Measurements from ENCODE around the gene PAPOLA.

Gene PAPOLA

DNA sequence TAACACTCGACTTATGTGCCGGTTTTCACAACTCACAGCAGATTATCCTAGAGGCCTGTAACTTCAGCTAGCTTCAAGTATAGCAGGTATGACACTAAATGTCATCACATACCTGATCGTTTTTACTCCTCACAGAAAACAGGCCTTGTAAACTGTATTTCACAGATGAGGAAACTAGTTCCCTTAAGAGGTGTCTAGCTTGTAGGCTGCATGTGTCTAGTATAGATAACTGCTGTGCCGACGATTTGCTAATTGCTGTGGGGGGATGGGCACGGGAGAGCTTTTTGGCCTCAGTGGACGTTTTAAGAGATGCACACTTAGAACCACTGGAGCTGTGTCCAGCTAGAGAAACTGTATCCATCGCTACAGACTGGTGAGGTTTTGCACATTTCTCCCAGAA, 78.8 kb downstream of the PAPOLA start:
- no peak for FAIRE-seq
- no peak for TF ChIP-seq POLR2A (IDR thresholded peaks at IDR 0.05; ENCODE audit: low read depth, low read length)

GRCh38 chr14:96581902-96582301, 79.7 kb downstream of the PAPOLA start:
- FAIRE-seq = peak; percentile 43
- TF ChIP-seq POLR2A (IDR thresholded peaks at IDR 0.05; ENCODE audit: low read depth, low read length) = no peak
- DNase-seq (ENCODE audit: insufficient read length, low spot score) = no peak

More for the DNA sequence above, 78.8 kb downstream of the PAPOLA start:
- DNase-seq (ENCODE audit: insufficient read length, low spot score) = no peak

DNA sequence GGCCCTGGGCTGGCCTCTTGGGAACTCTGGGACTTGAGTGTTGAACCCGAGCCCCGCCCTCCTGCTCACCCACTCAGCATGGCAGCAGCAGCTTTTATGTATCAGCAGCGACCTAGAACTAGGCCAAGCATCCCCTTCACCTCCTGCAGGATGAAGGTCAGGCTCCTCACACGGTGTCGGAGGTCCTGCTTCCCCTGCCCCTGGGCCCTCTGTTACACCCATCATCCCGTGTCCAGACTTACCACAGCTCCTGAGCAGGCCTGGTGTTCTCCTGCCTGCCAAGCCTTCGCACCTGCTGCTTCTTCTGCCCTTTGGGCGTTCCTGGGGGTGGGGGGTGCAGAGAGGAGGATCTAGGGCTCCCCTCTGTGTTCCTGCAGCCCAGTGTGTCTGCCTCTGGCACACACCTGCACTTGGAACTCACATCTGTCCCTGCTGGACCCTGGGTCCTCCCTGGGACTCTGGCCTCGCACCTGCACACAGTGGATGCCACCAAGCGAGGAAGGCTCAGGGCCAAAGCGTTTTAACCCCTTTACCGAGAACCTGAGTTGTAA, 80.3 kb downstream of the PAPOLA start:
- DNase-seq (ENCODE audit: insufficient read length, low spot score) (no peak), FAIRE-seq (no peak)
- TF ChIP-seq POLR2A (IDR thresholded peaks at IDR 0.05; ENCODE audit: low read depth, low read length) = no peak

DNA sequence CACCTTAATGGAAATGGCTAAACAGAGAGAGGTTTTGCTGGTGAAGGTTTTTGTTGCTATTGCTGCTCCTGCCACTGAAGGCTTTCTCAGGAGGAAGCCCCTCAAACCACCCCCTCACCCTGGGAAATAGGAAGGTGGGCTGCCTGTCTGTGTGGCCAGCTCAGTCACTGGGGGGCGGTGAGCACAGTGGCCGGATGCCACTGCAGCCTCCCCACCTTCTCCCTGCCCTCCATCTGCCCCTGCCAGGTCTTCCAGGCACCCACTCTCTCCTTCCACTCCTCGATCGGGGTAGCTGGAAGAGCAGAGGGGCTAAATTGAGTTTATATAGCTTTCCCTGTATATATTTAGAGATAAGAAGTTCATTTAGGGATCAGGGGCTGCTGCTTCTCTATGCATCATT, 80.8 kb downstream of the PAPOLA start:
- no peak for FAIRE-seq
- DNase-seq (ENCODE audit: insufficient read length, low spot score) = no peak
- no peak for TF ChIP-seq POLR2A (IDR thresholded peaks at IDR 0.05; ENCODE audit: low read depth, low read length)

DNA sequence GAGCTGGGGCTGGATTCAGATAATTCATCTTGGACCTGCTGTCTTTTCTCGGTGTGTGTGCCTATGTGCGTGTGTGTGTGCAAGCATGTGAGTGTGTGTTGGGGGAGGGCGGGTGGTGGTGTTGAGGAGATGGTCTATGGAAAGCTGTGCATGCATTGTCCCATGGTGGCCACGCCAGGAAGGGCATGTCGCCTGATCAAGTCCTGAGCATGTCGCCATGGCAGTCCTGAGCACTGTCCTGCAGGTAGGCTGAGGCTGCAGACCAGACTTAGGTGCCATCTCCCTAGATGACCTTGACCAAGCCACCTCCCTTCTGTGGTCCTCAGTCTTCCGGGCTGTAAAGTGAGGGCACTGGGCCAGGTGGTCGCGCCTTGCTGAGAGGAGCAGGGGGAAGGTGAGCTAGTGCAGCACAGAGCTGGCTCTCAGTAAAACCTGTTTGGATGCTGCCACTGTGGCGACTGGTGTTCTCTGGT, 81.4 kb downstream of the PAPOLA start:
- DNase-seq (ENCODE audit: insufficient read length, low spot score) (no peak), FAIRE-seq (no peak)
- no peak for TF ChIP-seq POLR2A (IDR thresholded peaks at IDR 0.05; ENCODE audit: low read depth, low read length)

- no peak for TF ChIP-seq POLR2A (IDR thresholded peaks at IDR 0.05; ENCODE audit: low read depth, low read length)
- DNase-seq (ENCODE audit: insufficient read length, low spot score) = no peak
- no peak for FAIRE-seq
Observed at GRCh38 chr14:96584199-96584906, 82.2 kb downstream of the PAPOLA start.

DNA sequence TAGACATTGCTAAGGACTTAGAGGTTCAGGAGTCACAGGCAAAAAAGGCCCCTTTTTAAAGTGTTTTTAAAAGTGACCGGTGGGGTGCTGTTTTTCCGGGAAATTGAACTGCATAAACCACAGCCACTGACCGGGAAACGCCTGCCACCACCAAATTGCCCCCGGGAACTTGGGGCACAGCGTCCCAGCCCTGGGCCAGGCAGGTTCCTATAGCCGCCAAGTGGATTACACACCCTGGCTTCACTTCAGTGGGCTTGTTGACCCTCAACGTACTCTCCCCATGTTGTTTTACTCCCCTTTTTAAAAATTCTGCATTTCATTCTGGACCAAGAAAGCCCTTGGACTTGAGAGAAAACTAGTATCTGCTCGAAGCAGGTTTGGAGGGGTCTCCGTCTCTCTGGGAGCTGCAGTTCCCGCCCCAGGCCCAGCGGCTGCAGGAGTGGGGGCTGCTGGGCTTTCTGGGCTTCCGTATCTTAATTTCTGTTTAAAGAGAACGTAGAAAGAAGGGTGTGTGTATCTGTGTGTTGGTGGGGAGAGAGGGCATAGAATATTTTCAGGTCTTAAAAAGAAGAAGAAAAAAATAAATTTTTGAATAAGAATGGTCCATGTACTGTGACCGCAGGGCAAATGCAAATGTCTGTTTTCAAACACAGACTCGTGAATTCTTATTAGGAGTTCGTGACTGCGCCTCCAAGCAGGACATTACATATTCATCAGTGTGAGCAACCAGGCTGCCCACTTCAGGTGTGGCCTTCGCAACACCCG, 82.9 kb downstream of the PAPOLA start:
- FAIRE-seq (no peak), DNase-seq (ENCODE audit: insufficient read length, low spot score) (no peak)
- TF ChIP-seq POLR2A (IDR thresholded peaks at IDR 0.05; ENCODE audit: low read depth, low read length) = no peak

- FAIRE-seq = no peak
- no peak for DNase-seq (ENCODE audit: insufficient read length, low spot score)
- TF ChIP-seq POLR2A (IDR thresholded peaks at IDR 0.05; ENCODE audit: low read depth, low read length) = no peak
Observed at GRCh38 chr14:96585672-96586013, 83.5 kb downstream of the PAPOLA start.

DNA sequence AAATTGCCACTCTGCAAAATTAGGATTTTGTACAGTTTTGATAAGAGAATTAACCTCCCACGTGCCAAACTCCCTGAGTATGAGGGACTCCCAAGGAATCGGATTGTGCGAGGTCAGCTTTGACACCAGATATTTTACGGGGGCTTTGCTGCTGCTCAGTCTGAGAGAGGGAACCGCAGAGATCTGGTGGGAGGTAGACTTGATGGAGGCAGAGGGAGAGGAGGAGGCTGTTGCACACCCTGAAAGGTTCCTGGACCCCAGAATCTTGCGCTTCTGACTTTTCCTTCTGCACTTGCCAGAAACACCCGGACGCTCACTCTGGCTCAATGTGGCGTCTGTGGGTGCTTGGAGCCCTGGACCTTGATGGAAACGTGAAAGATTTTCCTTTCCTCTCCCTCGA, 83.9 kb downstream of the PAPOLA start:
- DNase-seq (ENCODE audit: insufficient read length, low spot score) (no peak), FAIRE-seq (no peak)
- no peak for TF ChIP-seq POLR2A (IDR thresholded peaks at IDR 0.05; ENCODE audit: low read depth, low read length)

GRCh38 chr14:96586921-96587822, 85.0 kb downstream of the PAPOLA start:
- no peak for TF ChIP-seq POLR2A (IDR thresholded peaks at IDR 0.05; ENCODE audit: low read depth, low read length)
- DNase-seq (ENCODE audit: insufficient read length, low spot score) (no peak), FAIRE-seq (no peak)

- FAIRE-seq (no peak), DNase-seq (ENCODE audit: insufficient read length, low spot score) (no peak)
- TF ChIP-seq POLR2A (IDR thresholded peaks at IDR 0.05; ENCODE audit: low read depth, low read length) = no peak
Observed at GRCh38 chr14:96587823-96588385, 85.7 kb downstream of the PAPOLA start.

DNA sequence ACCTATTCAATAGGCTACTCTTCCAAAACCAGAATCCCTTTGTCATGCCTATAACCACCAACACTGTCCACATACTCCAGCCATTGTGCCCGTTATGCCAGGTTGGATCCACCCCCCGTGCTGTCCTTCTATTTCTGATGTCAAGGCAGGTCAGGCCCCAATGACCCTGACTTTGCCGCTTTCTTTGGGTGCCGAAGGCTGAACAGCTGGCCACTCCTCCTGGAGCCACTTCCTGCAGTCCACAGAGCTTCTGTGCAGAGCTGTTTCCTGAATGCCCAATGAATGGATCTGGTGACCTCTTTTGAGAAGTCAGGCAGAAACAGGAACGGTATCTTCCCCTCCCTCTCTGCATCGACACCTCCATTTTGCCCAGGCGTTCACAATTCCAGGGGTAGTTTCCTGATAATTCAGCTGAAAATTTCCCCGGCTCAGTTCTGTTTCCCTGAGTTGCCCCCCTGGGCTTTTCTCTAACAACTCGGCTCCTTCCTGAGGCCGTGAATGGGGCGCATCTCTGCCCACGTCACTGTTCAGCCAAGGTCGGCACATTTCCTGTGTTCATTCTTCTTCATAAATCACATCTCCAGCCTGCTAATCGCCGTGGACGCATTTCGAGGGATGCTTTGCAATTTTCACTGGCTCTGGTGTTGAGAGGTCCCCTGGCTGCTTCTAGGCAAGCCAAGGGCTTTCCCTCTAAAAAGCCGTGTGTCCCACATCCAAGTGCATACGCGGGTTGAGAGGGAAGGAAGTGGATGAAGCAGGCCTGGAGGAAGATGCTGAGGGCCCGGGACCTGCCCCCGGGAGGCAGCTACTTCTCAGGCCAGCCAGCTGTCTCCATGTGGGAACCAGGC, 86.5 kb downstream of the PAPOLA start:
- DNase-seq (ENCODE audit: insufficient read length, low spot score) (no peak), FAIRE-seq (no peak)
- TF ChIP-seq POLR2A (IDR thresholded peaks at IDR 0.05; ENCODE audit: low read depth, low read length) = no peak

DNA sequence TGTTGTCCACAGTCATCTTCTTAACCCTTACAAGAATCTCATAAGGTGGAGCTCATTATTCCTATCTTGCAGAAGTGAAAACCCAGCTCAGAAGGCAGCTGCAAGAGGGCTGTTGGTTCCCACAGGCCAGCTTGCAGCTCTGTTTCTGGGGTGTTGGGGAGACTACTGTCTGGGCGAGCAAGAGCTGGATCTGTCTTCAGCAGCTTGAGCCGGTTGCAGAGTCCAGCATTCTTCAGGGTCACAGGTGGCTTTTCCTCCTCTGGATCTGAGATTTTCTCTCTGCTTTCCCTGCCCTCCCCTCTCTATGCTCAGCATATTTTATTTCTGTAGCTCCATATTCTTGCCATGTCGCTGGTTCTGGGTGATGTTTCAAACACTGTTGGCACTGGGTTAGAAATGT, 87.4 kb downstream of the PAPOLA start:
- DNase-seq (ENCODE audit: insufficient read length, low spot score) (no peak), FAIRE-seq (no peak)
- no peak for TF ChIP-seq POLR2A (IDR thresholded peaks at IDR 0.05; ENCODE audit: low read depth, low read length)
